Measurements from ENCODE around the gene QKI.

GRCh38 chr6:163530406-163530805 lies 115.9 kb downstream of the QKI start:
- TF ChIP-seq GATA3 (IDR thresholded peaks at IDR 0.05; ENCODE audit: low read depth, low read length) = no peak
- no peak for TF ChIP-seq GATA2 (IDR thresholded peaks at IDR 0.05; ENCODE audit: low read depth, low read length)

Measured in SH-SY5Y (cell line).